Activated CD4-positive, alpha-beta T cell treated with anti-CD3 and anti-CD28 coated beads for 1 hour (primary cell): ENCODE data around the gene PTPN23.
A peak's percentile ranks its signal among the peaks of the same experiment; 100 is the strongest.

ENCODE experiments used
- DNase-seq: peaks from one replicate; pipeline ENCODE4 v3.0.0-alpha.2; 2020

The PTPN23 gene

DNA sequence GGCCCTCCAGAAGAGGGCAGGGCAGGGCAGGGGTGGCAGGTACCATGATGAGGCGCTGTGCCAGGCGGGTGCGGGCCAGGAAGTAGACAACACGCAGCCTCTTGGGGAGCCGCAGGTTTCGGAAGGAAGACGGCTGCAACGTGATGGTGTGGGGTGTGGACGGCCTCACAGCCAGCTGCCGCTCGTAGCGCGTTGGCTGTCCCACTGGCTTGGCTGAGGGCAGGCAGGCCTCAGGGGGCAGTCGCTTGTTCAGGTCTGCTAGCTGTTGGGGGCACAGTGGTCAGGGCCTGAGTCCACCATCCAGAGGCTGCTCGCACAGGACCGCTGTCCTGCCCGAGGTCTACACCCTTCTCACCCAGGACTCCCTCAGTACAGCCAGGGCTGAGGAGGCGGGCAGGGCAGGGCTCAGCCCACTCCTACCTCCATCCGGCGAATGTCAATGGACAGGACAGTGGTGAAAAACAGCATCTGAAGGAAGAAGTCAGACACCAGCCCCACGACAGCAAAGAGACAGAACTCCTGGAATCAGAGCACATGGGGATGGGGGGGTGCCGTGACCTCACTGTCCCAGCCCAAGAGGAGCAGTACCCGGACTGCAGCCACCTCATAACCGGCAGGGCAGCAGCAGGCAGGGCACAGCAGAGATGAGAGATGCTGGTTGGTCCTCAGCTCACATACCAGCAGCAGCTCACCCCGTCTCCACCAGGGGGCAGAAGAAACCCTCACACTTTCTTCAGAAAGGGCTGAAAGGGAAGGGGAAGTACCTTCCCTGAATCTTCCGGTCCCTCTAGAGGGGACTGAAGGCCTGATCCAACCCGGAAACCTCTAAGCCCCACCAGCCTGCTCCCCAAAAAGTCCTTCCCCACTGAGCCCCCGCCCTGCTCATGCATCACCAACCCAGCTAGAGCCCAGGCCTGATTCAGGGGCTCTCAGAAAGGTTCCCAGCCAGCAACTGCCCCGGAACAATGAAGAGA is 40.0 kb downstream of the PTPN23 start:
- peak; percentile 74 for DNase-seq

DNA sequence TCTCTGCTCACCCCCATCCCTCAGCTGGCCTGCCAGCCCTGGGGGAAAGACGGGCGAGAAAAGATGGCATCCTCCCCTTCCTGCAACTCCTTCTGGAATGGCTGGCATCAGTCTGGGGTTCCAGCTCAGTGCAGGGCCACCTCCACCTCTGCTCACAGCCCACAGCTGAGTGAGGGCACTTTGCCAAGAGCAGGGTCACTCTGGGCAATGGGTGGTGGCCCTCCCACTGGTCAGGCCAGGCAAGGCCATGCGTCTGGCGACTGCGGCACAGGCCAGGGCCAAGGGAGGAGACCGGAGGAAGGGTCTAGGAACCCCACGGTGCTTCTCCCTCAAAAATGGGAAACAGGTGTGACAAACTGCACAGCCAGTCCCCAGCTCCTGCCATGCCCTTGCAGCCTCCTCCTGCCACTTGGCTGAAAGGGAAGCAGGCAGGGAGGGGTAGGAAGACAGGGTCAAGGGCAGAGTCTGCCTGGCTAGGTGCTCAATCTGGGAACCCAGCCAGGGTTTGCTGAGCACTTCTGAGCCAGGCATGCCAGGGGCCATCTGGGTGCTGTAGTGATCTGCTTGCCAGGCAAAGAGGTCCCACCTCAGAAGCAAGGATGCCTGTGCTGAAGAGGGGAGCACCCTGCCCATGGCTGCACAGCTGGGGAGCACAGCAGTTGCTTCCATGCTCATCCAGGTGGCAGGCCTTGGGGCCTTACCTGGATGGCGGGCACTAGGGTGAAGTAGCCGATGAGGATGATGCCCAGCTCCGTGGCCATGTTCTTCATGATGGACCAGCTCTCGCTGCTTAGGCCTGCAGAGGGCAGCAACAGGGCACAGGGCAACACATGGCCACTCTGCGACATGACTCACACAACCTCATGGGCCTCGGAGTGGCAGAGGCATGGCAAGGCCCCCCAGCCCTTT is 41.2 kb downstream of the PTPN23 start:
- DNase-seq: no peak

DNA sequence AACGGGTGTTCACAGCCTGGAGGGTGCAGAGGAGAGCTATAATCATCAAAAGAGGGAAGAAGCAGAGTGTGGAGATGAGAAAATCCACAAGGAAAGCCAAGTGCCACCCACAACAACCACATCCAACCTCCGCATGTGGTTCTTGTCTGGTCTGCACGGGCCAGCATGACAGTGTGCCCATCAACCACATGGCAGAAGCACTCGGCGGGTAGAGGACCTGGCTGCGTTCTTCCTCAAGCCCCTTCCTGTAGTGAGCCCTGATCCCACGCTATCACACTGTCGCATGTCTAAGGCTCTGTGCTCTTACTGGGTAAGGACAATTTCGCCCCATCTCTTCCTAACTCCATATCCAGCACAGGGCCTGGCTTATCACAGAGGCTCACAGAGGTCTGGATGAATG is 41.9 kb downstream of the PTPN23 start:
- DNase-seq: no peak

DNA sequence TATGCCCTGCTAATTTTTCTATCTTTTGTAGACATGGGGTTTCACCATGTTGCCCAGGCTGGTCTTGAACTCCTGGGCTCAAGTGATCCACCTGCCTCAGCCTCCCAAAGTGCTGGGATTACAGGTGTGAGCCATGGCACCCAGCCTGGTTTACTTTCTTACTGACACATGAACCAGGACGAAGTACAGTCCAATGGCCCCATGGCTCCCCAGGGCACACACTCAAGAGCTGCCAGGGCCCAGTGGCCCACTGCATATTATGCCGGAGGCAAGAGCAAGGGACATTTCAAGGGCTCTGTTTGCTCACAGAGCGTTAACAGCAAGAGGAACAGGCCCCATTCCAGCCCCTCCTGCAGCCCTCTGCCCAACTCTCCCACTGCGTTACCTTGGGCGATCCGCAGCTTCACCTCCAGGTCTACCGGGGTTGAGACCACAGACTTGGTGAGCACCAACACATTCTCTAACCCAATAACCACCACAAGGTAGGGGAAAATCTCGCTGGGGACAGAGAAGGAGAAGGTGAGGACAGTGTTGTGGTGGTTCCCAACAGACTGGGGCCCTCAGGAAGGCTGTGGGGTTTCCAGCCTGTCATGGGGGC is 42.8 kb downstream of the PTPN23 start:
- no peak for DNase-seq

DNA sequence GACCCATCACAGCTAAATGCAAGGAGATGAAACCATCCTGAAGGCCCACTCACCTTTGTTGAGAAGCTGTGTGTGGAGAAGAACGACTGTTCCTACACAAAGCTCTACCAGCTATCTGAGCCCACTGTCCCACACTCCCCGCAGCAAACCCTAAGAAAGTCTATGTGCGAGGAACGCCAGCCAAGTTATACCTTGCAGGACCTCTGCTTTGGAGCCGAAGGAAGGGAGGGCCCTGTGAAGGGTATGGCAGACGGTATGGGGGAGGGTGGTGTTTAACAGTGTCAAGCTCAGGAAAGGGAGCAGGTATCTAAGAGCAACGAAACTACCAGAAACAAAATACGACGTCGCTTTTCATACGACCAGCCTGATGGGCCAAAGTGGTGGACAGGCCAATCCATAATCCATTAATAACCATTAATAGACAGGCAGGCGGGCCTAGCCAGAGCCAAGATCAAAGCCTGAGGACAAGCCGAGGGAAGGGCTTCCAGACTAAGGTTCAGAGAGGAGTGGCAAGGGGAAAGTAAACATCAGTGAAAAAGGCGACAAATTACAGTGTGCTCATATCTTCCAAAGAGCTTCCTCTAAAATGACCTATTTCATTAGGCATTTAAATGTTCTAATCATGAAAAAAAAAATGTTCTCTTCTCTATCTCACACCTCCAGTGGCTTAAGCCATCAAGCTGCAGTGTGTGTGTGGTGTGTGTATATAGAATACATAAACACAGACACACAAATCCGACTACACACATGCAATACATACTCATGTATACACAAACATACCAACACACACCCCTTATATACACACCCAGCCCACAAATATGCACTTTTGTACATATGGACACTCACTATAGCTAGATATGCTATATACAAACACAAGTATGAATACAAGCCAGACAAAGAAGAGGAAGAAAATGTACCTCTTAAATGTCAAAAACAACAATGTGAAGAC is 43.9 kb downstream of the PTPN23 start:
- no peak for DNase-seq

DNA sequence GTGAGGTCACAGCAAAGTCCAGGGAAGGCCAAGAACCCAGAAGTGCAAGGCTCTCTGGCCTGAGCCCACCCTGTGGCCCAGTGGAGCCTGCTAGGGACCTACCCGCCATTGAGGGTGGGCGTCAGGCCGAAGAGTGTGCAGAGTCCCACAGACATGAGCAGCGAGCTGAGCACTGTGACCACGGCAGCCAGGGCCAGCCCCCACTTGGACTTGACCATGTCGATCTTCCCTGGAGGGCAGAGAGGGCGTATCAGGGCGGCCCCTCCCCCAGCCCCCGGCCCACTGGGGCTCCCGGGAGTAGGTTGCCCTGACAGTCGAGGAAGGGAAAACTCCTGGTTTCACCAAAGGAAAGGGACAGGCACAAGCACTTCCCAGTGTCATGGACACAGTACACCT is 44.6 kb downstream of the PTPN23 start:
- DNase-seq: no peak

DNA sequence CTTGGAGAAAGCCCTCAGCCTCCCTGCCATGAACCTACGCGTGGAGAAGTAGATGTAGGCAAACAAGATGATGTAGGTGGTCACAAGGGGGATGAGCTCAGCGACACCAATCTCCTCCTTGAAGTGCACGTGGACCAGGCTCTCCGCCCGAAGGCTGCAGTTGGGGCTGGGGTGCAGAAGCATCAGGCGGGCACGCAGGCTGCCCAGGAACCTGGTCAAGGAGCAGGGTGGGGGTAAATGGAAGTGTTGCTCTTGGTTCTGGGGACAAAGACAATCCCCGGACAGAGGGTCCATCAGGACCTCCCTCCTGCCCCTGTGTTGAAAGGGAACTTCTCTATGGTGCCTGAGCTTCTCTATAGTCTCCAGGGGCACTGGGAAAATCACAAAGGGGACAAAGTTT is 45.1 kb downstream of the PTPN23 start:
- no peak for DNase-seq

DNA sequence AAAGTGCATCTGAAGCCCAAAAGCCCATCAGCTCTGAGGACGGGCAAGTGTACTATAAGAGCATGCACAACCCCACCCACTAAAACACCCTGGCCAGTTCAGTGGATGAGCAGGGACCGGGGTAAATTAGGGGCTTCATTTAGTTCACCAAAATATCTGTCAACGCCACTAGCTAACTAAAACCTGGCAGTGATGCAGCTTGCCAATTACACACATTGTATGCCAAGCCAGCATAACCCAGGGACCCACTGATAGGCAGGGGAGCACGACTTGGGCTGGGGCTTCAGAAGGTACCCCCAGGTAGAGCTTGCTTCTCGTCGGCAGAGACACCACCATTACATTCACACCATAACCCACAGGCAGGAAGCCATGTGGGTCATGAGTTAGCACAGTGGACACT is 47.0 kb downstream of the PTPN23 start:
- DNase-seq: no peak

DNA sequence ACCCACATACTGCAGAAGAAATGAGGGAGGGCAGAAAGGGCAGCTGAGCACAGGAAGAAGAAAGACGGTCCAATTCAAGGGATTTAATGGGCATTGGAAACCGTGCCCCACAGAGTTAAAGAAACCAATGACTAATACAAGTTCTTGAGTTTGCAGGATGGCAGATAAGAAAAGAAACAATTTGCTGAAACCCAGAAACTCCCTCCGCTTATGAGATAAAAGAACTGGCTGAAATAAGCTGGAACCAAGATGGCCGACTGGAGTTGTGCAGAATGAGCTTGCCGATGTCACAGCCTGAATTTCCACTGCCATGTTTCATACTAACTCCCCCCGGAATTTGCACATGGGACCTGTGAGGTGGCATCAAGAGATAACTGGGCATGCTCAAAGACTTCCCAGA is 47.8 kb downstream of the PTPN23 start:
- no peak for DNase-seq

DNA sequence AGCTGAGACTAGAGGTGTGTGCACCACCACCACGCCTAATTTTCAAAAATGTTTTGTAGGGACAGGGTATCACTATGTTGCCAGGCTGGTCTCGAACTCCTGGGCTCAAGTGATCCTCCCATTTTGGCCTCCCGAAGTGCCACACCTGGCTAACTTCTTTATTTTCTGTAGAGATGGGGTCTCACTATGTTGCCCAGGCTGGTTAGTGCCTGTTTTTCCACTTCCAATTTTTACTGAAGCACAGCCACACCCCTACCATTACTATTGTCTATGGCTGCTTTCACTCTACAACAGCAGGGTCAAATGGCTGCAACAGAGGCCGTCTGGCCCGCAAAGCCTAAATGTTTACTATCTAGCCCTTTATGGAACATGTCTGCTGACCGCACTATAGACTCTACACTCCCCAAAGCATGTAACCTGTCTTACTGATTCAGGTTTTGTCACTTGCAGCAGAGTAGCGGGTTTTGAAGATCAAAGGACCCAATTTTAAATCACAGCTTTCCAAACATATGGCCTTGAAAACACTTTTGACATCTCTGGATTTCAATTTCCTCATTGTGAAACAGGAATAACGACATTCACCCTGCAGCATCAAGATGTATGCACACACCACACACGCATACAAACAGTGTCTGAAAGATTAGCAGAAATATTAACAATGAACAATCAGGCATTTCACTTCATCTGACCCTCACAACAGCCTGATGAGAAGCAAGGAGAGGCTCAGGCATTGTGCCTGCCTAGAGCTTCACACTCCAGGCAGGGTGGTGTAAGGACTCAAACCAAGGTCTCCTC is 48.9 kb downstream of the PTPN23 start:
- DNase-seq: no peak

DNA sequence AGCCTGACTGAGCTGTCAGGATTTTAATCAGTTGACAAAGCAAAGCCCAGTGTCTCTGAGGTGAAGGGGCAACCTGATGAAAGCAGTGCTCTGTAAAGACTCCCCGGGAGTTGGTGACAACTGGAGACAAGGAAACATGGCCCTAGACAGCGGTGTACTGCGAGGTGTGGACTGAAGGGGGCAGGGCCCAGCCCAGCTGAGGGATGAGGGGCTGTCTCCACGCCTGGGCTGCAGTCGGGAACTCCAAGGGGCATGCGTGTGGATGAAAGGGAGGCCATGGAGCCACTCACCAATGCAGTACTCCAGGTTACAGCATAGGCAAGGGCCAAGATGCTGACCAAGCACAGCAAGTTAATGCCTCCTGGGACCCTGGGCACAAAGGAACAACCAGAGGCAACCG is 49.8 kb downstream of the PTPN23 start:
- DNase-seq: no peak

DNA sequence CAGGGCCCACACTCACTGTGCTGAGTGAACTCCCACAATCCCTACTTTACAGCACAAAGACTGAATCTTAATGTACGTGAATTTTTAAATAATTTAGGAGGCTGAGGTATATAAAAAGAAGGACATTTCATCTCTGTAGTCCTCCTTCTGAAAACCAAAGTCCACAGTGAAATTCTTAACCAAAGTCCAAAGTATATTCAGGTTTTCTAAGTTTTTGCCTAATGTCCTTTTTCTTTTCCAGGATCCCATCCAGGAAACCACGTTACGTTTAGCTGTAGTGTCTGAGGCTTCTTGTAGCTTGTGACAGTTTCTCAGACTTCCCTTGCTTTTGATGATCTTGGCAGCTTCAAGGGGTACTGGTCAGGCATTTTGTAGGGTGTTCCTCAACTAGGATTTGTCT is 50.4 kb downstream of the PTPN23 start:
- no peak for DNase-seq

DNA sequence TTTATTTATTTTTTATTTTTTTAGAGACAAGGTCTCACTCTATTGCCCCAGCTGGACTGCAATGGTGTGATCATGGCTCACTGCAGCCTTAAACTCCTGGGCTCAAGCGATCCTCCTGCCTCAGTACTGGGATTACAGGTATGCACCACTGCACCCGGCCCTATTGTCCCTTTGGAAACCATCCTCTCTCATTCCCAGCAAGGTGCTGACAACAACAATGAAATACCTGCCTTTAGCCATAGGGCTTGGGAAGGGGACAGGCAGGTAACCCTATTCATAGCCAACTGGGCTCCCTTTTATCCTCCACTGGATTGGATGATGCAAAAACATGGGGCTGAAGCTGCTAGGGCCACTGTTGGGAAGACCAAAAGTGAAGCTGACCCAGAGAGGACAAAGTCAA is 51.9 kb downstream of the PTPN23 start:
- DNase-seq: no peak

DNA sequence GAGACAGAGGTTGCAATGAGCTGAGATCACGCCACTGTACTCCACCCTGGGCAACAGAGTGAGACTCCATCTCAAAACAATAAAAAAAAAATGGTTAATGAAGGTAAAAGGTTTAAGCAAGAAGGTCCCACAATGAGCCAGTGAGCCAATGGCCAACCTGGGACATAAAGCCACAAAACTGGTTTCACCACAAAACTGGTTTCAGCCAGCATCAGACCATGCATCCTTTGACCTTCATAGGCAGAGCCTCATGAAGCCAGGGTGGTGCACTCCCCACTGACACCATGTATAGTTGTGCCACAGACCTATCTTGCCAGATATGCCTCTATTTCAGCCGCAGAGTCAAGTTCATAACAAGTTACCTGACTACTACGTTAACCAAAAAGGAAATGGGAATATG is 53.0 kb downstream of the PTPN23 start:
- DNase-seq: no peak

DNA sequence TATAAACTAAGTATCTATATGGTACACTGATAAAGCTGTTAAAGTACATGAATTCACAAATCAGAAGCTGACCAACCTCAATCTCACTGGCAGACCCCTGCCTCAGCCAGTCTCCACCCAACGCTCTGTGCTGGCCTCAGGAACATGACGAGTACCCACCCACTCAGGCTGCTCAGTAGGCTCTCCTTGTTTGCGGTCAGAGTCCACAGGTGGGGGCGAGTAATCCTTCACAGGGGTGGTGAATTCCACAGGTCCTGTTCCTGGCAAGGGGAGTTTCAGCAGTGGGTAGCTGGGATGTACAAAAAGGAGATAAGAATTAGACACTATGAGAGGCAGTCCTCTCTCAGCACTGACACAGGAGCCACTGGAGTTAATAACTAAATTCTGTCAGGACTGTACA is 54.0 kb downstream of the PTPN23 start:
- DNase-seq: no peak

DNA sequence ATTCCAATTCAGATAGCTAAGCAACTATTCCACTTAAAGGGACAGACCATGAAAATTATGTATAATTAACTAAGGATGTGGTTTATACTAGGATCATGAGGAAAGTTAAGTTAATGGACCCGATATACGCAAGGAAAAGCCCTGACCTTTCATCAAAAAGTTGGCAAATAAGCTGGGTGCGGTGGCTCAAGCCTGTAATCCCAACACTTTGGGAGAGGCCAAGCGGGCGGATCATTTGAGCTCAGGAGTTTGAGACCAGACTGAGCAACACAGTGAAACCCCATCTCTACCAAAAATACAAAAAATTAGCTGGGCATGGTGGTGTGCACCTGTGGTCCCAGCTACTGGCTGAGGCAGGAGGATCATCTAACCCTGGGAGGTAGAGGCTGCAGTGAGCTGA is 55.4 kb downstream of the PTPN23 start:
- DNase-seq: no peak

DNA sequence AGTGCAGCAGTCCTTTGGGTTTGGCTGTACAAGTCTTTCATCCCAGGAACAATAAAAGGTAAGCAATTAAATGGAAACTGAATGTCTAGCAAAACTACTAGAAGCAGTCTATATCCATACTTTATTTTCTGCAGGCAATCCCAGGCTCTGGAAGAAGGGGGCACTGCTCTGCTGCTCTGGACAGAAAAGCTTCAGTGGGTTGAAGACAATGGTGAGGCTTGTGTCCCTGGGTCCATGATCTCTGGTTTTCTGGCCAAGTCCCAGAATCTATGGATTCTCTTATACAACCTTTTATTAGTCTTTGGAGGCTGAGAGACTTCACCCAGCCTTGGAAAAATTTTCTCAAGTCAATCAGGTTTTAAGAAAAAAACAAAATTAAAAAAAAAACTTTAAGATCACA is 59.3 kb downstream of the PTPN23 start:
- DNase-seq: no peak

DNA sequence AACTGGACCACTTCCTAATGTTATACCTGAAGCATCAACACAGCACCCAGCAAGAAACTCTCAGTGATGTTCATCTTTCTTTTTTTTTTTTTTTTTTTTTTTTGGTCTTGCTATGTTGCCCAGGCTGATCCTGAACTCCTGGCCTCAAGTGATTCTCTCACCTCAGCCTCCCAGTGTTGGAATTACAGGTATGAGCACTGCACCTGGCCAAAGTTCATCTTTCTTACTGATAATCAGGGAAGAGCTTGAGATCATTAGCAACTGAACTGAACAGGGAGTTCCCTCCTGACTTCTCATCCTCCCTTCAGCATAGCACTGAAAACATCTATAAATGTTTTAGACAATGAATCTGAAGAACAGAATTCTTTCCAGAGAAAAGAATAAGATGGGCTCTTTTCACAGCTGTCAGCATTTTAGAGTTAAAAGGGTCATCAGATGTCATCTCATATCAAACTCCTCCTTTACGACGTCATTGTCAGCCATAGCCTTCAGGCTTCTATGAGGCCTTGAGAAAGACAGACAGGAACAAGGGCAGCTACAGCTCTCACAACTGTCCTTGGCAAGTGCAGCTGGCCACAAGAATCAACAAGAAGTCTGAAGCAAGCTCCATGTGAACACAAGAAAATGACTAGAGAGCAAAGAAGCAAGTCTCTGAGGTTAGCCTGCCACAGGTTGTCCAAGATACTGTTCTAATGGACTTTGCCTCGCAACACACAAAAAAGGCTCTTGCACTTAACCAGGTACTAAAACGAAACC is 61.2 kb downstream of the PTPN23 start:
- DNase-seq: no peak

DNA sequence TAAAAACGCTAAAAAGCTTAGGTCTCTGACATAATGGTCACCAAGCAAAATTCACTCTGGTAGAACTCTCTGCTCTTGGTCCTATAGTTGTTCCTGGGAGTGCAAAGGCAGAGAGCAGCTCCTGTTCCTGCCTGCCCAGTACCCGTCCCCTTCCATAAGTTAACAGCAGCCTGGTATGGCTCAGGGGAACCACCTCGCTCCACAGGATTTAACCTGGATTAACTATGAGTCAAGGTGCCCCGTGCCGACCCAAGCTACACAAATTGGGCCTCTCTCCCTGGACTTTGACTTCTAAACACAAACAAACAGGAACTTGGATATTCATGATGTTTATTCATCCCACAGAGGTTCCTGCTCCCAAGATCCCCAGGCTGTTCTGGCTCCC is 62.8 kb downstream of the PTPN23 start:
- no peak for DNase-seq

DNA sequence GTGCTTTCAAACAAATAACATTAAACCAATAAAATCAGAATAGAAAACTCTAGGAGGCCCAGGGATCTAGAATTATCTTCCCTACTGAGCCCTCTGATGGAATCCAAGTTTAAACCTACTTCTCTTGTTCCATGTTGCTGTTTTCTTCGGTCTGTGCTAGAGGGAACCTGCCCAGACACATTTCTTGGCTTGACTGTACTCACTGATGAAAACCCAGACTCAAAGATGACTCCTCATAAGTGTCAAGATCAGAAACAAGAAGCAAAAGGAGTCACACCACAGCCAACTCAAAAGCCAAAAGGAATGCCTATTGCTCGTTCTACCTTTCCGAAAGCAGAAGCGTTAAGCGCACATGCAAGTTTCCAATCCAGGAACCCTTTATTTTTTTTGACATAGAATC is 63.3 kb downstream of the PTPN23 start:
- no peak for DNase-seq
